Measurements from ENCODE around the gene PRKCH. TPM values are rescaled to one million over a fixed set of nuclear protein-coding genes. Genes with fewer than 3 reads are reported as not detected.

Gene PRKCH
- 4.5 to 5.9 TPM (median 5.4 TPM) in 5 replicates for total RNA-seq (2022; extraction: Qiagen RNA extraction)

DNA sequence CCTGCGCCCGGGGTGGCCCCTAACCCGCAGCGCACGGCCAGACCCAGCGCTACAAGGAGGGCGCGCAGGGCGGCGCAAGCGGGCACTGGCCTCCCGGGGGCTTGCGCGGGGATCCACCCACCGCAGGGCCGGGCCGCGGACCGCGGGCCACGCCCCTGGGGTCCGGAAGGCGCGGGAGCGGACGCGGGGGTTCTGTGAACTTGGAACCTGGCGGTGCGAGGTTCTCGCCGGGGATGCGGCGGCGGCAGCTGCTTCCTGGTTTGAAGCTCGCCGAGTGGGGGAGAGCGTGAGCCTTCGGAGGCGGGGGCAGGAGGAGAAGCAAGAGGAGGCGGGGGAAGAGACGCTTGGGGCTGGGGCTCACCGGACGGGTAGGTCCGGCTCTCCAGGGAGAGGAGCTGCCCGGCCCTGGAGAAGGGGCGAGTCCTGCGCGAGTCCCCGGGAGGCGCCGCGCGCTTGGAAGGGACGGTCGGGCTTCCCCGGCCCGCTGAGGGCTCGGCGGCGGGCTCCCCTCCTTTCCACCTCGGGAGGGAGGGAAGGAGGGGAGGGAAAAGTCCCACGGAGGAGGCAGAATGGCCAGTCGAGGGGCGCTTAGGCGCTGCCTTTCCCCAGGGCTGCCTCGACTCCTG is at the start of gene PRKCH:
Gene PRKCH (plus strand): TSS at position 195 of the 626 bp plus-strand sequence. CDS start 523 bp downstream, outside the sequence.

DNA sequence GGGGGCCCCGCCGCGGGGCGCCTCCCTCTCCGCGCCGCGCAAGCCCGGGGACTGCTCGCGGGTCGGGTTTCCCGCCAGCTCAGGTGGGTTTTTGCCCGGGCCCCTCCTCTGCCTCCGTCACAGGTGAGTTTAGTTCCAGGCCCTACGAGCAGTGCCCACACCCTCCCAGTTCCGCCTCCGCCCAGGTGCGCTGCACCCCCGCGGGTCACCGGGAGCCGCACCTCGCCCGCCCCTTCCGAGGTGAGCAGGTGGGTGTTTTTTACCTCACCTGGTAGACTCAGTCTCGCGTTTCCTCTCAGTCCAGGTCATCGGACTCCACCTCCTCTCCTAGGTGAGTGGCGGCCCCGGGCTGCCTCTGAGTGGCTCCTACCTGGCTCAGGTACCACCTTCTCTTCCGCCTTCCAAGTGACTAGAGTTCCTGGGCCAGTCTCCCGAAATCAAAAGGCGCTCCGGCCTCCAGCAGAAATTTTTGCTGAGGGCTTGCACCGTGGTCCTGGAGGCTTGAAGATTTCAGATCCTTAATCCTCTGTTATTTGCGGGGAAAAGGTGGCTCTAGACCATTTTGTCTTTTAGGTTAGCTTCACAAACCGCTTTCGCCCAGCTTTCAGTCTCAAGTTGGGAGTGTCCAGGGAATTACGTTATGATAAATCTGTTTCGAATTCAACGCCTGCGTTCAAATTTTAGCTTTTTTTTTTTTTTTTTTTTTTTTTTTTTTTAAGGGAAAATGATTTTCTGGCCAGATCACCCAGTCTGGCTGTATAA is 40.0 kb upstream of the PRKCH start, which contains the start of gene TMEM30B:
Gene TMEM30B (minus strand): TSS at position 153 of the 762 bp plus-strand sequence. CDS start 191 bp downstream, outside the sequence.

Other genes starting within 250 kb of the PRKCH start
- 0.17 to 0.81 TPM (median 0.25 TPM) in 5 replicates for gene TMEM30B, start 40.2 kb upstream of the PRKCH start, total RNA-seq (2022; extraction: Qiagen RNA extraction)

Data from A549 treated with Mapracorat at 1 μM for 4 hours (cell line).